Superior temporal gyrus (tissue), 1 donor: ENCODE results near the gene NIT1.

Source experiments
- DNase-seq: peaks from one replicate; pipeline ENCODE4 v3.0.0-alpha.2; 2016; ENCODE audit errors: extremely low spot score

Gene NIT1

GRCh38 chr1:161083748-161084596, 33.9 kb upstream of the NIT1 start:
- no peak for DNase-seq

GRCh38 chr1:161084597-161084988, 33.3 kb upstream of the NIT1 start:
- no peak for DNase-seq

- DNase-seq: no peak
These were observed 32.7 kb upstream of the NIT1 start for GRCh38 chr1:161085165-161085564.

- no peak for DNase-seq
These were observed 31.4 kb upstream of the NIT1 start for GRCh38 chr1:161086457-161086856.

- DNase-seq: no peak
These were observed 29.3 kb upstream of the NIT1 start for GRCh38 chr1:161088587-161089110.

- DNase-seq: no peak
These were observed 28.5 kb upstream of the NIT1 start, which contains the start of gene NECTIN4 for GRCh38 chr1:161089251-161089924. Gene NECTIN4, minus strand, starts transcription at chr1:161089558. Its CDS starts 262 bp downstream, at chr1:161089296.

GRCh38 chr1:161089938-161090337, 28.0 kb upstream of the NIT1 start:
- no peak for DNase-seq

GRCh38 chr1:161090617-161091016, 27.3 kb upstream of the NIT1 start:
- DNase-seq: no peak

- DNase-seq: no peak
These were observed 26.8 kb upstream of the NIT1 start for GRCh38 chr1:161091093-161091492.

GRCh38 chr1:161091796-161092507, 26.0 kb upstream of the NIT1 start:
- no peak for DNase-seq

- DNase-seq: no peak
These were observed 25.3 kb upstream of the NIT1 start for GRCh38 chr1:161092621-161093028.

- no peak for DNase-seq
These were observed 23.4 kb upstream of the NIT1 start for GRCh38 chr1:161094481-161094880.

- no peak for DNase-seq
These were observed 22.7 kb upstream of the NIT1 start for GRCh38 chr1:161095230-161095629.

GRCh38 chr1:161096015-161096414, 21.9 kb upstream of the NIT1 start:
- DNase-seq: no peak

GRCh38 chr1:161096530-161096929, 21.4 kb upstream of the NIT1 start:
- DNase-seq: no peak

- DNase-seq: peak; percentile 76
These were observed 19.5 kb upstream of the NIT1 start, which contains the start of gene KLHDC9 for GRCh38 chr1:161098210-161099068. Gene KLHDC9, plus strand, starts transcription at chr1:161098361. Its CDS starts 175 bp downstream, at chr1:161098536.

- DNase-seq: no peak
These were observed 18.7 kb upstream of the NIT1 start for GRCh38 chr1:161099090-161099802.

GRCh38 chr1:161100556-161100955, 17.3 kb upstream of the NIT1 start:
- DNase-seq: no peak

GRCh38 chr1:161106431-161106830, 11.5 kb upstream of the NIT1 start:
- no peak for DNase-seq

- DNase-seq: no peak
These were observed 6.8 kb upstream of the NIT1 start for GRCh38 chr1:161111117-161111516.
